ENCODE results near the gene STRN3. TPM values are rescaled to one million over a fixed set of nuclear protein-coding genes. Genes with fewer than 3 reads are reported as not detected.

The STRN3 gene
- total and polyA plus RNA-seq, 2 donors (not counting 1 experiment from before 2014, with no cell fraction given), result 7.7 to 43.9 TPM

DNA sequence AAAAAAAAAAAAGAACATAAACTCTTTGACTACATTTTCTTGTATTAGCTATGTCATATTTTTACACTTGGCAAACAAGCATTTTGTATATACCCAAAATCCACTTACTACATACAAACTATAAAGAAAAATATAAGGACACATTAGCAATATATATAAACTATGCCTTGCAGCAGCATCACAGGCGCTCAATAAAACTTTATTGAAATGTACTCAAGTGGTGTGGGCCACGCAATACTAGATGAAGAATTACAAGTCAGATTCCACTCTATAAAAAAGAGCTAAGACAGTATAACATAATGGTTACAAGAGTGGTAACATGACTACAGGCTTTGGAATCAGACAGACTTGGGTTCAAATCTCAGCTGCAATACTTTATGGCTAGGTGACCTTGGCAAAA, 3.8 kb downstream of the STRN3 start:
- H3K4me2 ChIP-seq (replicated peaks; ENCODE audit: low read depth, low read length, poor library complexity, severe bottlenecking), result no peak overlapping the region
- WGBS (ENCODE audit: insufficient coverage), result no CpG with 5 or more reads among the region's 2 CpGs

DNA sequence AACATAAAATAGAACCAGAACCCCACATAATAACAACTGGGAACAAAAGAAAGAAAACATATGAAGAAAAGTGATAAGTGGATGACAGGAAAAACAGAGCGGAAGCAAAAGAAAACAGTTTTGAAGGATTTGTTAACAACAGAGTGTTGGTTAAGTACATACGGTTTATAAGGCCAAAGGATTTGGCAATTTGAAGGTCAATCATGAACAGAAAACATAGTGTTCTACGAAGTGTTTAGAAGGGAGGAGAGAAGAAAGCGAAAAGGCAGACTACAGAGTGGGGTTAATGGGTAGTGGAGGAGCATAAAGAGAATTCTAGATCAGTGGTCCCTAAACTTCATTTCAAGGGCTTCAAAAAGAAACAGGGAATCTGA, 4.6 kb downstream of the STRN3 start:
- H3K4me3 Mint-ChIP-seq, result no peak overlapping the region
- ChIA-PET POLR2A (no interaction called here), CTCF (no interaction called here)
- no peak overlapping the region for H3K27ac Mint-ChIP-seq
- H3K4me1 Mint-ChIP-seq, result peaks cover 34% of the 10 kb centered on the region
- no peak overlapping the region for H3K9ac ChIP-seq (ENCODE audit: low read length)
- H2AFZ ChIP-seq (ENCODE audit: insufficient read depth, low read depth, low read length, poor library complexity, severe bottlenecking), result no peak overlapping the region
- intact Hi-C loops (cut with micrococcal nuclease), result loop anchor here (10.0 kb wide), 1 partner anchor 393 kb away; no protein-coding TSS in a partner anchor
- peaks cover 94% of the 10 kb centered on the region for H3K79me2 ChIP-seq (ENCODE audit: control insufficient read depth, insufficient read depth, low read length)
- no peaks in the 10 kb centered on the region for H3K9me3 Mint-ChIP-seq (ENCODE audit: insufficient read depth)
- no peak for TF ChIP-seq EZH2 (IDR thresholded peaks at IDR 0.05; ENCODE audit: borderline replicate concordance, insufficient read depth, low read depth, low read length, poor library complexity, severe bottlenecking)
- no peak overlapping the region for H3K4me2 ChIP-seq (replicated peaks; ENCODE audit: low read depth, low read length, poor library complexity, severe bottlenecking)
- no peaks in the 10 kb centered on the region for H3K27me3 ChIP-seq (replicated peaks in 1 of 4; ENCODE audit: control extremely low read depth in 1 of 4, control insufficient read depth in 3 of 4, insufficient read depth in 4 of 4, low read length in 3 of 4)
- no peak for DNase-seq
- H3K27me3 Mint-ChIP-seq, result no peaks in the 10 kb centered on the region
- peaks cover 12% of the 10 kb centered on the region for H4K20me1 ChIP-seq (ENCODE audit: control insufficient read depth, insufficient read depth, low read length, poor library complexity, severe bottlenecking)
- ATAC-seq (ENCODE audit: low read depth), result no peak
- no peaks in the 10 kb centered on the region for H3K9me3 ChIP-seq (ENCODE audit: control extremely low read depth in 1 of 3, control insufficient read depth in 2 of 3, insufficient read depth in 1 of 3, low read length in 2 of 3)
- 98% methylated on average over 3 of the region's 4 CpGs for WGBS (ENCODE audit: insufficient coverage)
- peaks cover 3 to 11% of the 10 kb centered on the region in 2 experiments for H3K36me3 ChIP-seq (replicated peaks in 1 of 2; ENCODE audit: control extremely low read depth in 1 of 2, control insufficient read depth in 1 of 2, extremely low read depth in 1 of 2, insufficient read depth in 2 of 2, low read length in 1 of 2)
- H3K27ac ChIP-seq (ENCODE audit: low read length in 2 of 2), result no peak overlapping the region
- peaks cover 7 to 15% of the 10 kb centered on the region in 2 donors for H3K4me1 ChIP-seq (ENCODE audit: control insufficient read depth in 2 of 2, insufficient read depth in 2 of 2, low read length in 2 of 2)
- no peak overlapping the region for H3K4me3 ChIP-seq (ENCODE audit: control extremely low read depth in 1 of 5, extremely low read depth in 1 of 5, insufficient read depth in 1 of 5, low read depth in 2 of 5, low read length in 4 of 5)

More for the DNA sequence above, 3.8 kb downstream of the STRN3 start:
- POLR2A ChIA-PET, result no interaction called here
- Mint-ChIP-seq H3K9me3 (ENCODE audit: insufficient read depth) (no peaks in the 10 kb centered on the region), H3K27me3 (no peaks in the 10 kb centered on the region), H3K4me1 (peaks cover 39% of the 10 kb centered on the region), H3K27ac (no peak overlapping the region), H3K4me3 (no peak overlapping the region)
- no peaks in the 10 kb centered on the region for H3K27me3 ChIP-seq (replicated peaks in 1 of 4; ENCODE audit: control extremely low read depth in 1 of 4, control insufficient read depth in 3 of 4, insufficient read depth in 4 of 4, low read length in 3 of 4)
- H3K4me3 ChIP-seq (ENCODE audit: control extremely low read depth in 1 of 5, extremely low read depth in 1 of 5, insufficient read depth in 1 of 5, low read depth in 2 of 5, low read length in 4 of 5), result no peak overlapping the region
- DNase-seq (no peak), ATAC-seq (ENCODE audit: low read depth) (no peak)
- H3K27ac ChIP-seq (ENCODE audit: low read length in 2 of 2), result no peak overlapping the region
- H3K9ac ChIP-seq (ENCODE audit: low read length), result no peak overlapping the region
- no peak for TF ChIP-seq EZH2 (IDR thresholded peaks at IDR 0.05; ENCODE audit: borderline replicate concordance, insufficient read depth, low read depth, low read length, poor library complexity, severe bottlenecking)
- TF ChIP-seq, protein P1, sequence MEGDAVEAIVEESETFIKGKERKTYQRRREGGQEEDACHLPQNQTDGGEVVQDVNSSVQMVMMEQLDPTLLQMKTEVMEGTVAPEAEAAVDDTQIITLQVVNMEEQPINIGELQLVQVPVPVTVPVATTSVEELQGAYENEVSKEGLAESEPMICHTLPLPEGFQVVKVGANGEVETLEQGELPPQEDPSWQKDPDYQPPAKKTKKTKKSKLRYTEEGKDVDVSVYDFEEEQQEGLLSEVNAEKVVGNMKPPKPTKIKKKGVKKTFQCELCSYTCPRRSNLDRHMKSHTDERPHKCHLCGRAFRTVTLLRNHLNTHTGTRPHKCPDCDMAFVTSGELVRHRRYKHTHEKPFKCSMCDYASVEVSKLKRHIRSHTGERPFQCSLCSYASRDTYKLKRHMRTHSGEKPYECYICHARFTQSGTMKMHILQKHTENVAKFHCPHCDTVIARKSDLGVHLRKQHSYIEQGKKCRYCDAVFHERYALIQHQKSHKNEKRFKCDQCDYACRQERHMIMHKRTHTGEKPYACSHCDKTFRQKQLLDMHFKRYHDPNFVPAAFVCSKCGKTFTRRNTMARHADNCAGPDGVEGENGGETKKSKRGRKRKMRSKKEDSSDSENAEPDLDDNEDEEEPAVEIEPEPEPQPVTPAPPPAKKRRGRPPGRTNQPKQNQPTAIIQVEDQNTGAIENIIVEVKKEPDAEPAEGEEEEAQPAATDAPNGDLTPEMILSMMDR (IDR thresholded peaks at IDR 0.05), result no peak
- H3K36me3 ChIP-seq (replicated peaks in 1 of 2; ENCODE audit: control extremely low read depth in 1 of 2, control insufficient read depth in 1 of 2, extremely low read depth in 1 of 2, insufficient read depth in 2 of 2, low read length in 1 of 2), result peaks cover 3 to 10% of the 10 kb centered on the region in 2 experiments
- CTCF ChIA-PET, result no interaction called here
- peaks cover 94% of the 10 kb centered on the region for H3K79me2 ChIP-seq (ENCODE audit: control insufficient read depth, insufficient read depth, low read length)
- H2AFZ ChIP-seq (ENCODE audit: insufficient read depth, low read depth, low read length, poor library complexity, severe bottlenecking), result no peak overlapping the region
- intact Hi-C loops (cut with micrococcal nuclease), result loop anchor here (10.0 kb wide), 1 partner anchor 392 kb away; no protein-coding TSS in a partner anchor
- H4K20me1 ChIP-seq (ENCODE audit: control insufficient read depth, insufficient read depth, low read length, poor library complexity, severe bottlenecking), result peaks cover 12% of the 10 kb centered on the region
- H3K4me1 ChIP-seq (ENCODE audit: control insufficient read depth in 2 of 2, insufficient read depth in 2 of 2, low read length in 2 of 2), result peaks cover 12 to 17% of the 10 kb centered on the region in 2 donors
- no peaks in the 10 kb centered on the region for H3K9me3 ChIP-seq (ENCODE audit: control extremely low read depth in 1 of 3, control insufficient read depth in 2 of 3, insufficient read depth in 1 of 3, low read length in 2 of 3)

All from B cell (primary cell).